Left ventricle myocardium superior (tissue), 1 donor: ENCODE measurements around the gene LYZL6. TPM values are rescaled to one million over a fixed set of nuclear protein-coding genes. Genes with fewer than 3 reads are reported as not detected.
"Not testable (repeated sequence)": the region's sequence is repeated elsewhere in the genome, so short reads cannot be mapped to it uniquely, and the experiment has no call there.

Experiments used
- ATAC-seq: fragments of 200-7000 bp; cut with Tn5 transposase; one replicate; pipeline ENCODE4 v1.9.1; 2020; ENCODE audit warnings: mild to moderate bottlenecking, moderate library complexity
- DNase-seq: peaks from one replicate; pipeline ENCODE4 v3.0.0-alpha.2; 2020
- intact Hi-C: fragments of 100-400 bp; cut with micrococcal nuclease; formaldehyde crosslinking; loops from one replicate; pipeline ENCODE4 v1.11.0; 2022
- total RNA-seq: library from RNA; stranded (reverse); fragmentation: NEBNext Ultra II Directional; extraction: Animal tissue kit (Norgen Biotek cat#: 25700); gene quantifications from one replicate; pipeline ENCODE4 v1.2.1, GENCODE V29; 2021
- donor health status: DM: no; HTN: yes; CAD: no; lungs with severe emphysema.

LYZL6 gene
- total RNA-seq, 1 donor from 2014 or later = not detected

GRCh38 chr17:35953720-35954119 lies 10.2 kb upstream of the LYZL6 start:
- intact Hi-C loops = no loop called here
- ATAC-seq (no peak), DNase-seq (no peak)

- no peak for ATAC-seq
- intact Hi-C loops = no loop called here
These were observed 5.9 kb upstream of the LYZL6 start for GRCh38 chr17:35949401-35949800.

GRCh38 chr17:35948092-35948491 lies 4.6 kb upstream of the LYZL6 start:
- DNase-seq (no peak), ATAC-seq (no peak)
- intact Hi-C loops = no loop called here

More at GRCh38 chr17:35949401-35949800, 5.9 kb upstream of the LYZL6 start:
- DNase-seq = no peak

- intact Hi-C loops = no loop called here
- no peak for ATAC-seq
- DNase-seq = no peak
These were observed 3.7 kb upstream of the LYZL6 start for GRCh38 chr17:35947156-35947585.

GRCh38 chr17:35944151-35944550 lies 638 bp upstream of the LYZL6 start:
- intact Hi-C loops = no loop called here
- DNase-seq = no peak

GRCh38 chr17:35942588-35943186 lies 826 bp downstream of the LYZL6 start:
- DNase-seq = no peak
- intact Hi-C loops = no loop called here
- ATAC-seq = no peak

More at GRCh38 chr17:35944151-35944550, 638 bp upstream of the LYZL6 start:
- no peak for ATAC-seq

GRCh38 chr17:35938492-35938891 lies 5.0 kb downstream of the LYZL6 start:
- ATAC-seq, DNase-seq, intact Hi-C loops: not testable (repeated sequence)

GRCh38 chr17:35936063-35936462 lies 7.5 kb downstream of the LYZL6 start:
- ATAC-seq (no peak), DNase-seq (no peak)
- intact Hi-C loops = no loop called here

GRCh38 chr17:35934760-35935159 lies 8.8 kb downstream of the LYZL6 start:
- DNase-seq = peak; percentile 32
- intact Hi-C loops = no loop called here
- no peak for ATAC-seq

- ATAC-seq (no peak), DNase-seq (no peak)
- intact Hi-C loops = no loop called here
These were observed 10.9 kb downstream of the LYZL6 start for GRCh38 chr17:35932586-35932985.

GRCh38 chr17:35931794-35932425 lies 11.6 kb downstream of the LYZL6 start:
- intact Hi-C loops = no loop called here
- DNase-seq (no peak), ATAC-seq (peak; percentile 21)

- DNase-seq (peak; percentile 71), ATAC-seq (peak; percentile 86)
- intact Hi-C loops = no loop called here
These were observed 13.1 kb downstream of the LYZL6 start, which contains the start of gene RDM1 for GRCh38 chr17:35930211-35931065. TSS of gene RDM1 (minus strand) at chr17:35930773. CDS start at chr17:35930727, 46 bp downstream.

GRCh38 chr17:35927714-35928113 lies 15.8 kb downstream of the LYZL6 start:
- ATAC-seq (no peak), DNase-seq (no peak)
- intact Hi-C loops = no loop called here

GRCh38 chr17:35923609-35924114 lies 19.9 kb downstream of the LYZL6 start:
- ATAC-seq (no peak), DNase-seq (no peak)
- intact Hi-C loops = no loop called here

GRCh38 chr17:35920229-35920628 lies 23.3 kb downstream of the LYZL6 start:
- intact Hi-C loops = no loop called here
- no peak for DNase-seq
- no peak for ATAC-seq

GRCh38 chr17:35918665-35919064 lies 24.8 kb downstream of the LYZL6 start:
- intact Hi-C loops = no loop called here
- ATAC-seq = no peak

GRCh38 chr17:35917519-35918213 lies 25.8 kb downstream of the LYZL6 start:
- no peak for ATAC-seq
- intact Hi-C loops = no loop called here
- no peak for DNase-seq

More at GRCh38 chr17:35918665-35919064, 24.8 kb downstream of the LYZL6 start:
- no peak for DNase-seq

GRCh38 chr17:35915153-35915964 lies 28.2 kb downstream of the LYZL6 start:
- ATAC-seq = no peak

More at GRCh38 chr17:35915153-35915964, 28.2 kb downstream of the LYZL6 start:
- intact Hi-C loops = no loop called here
- DNase-seq = no peak
